ENCODE measurements around the gene KHNYN.
"Not testable (repeated sequence)": the region's sequence is repeated elsewhere in the genome, so short reads cannot be mapped to it uniquely, and the experiment has no call there.

Gene KHNYN

DNA sequence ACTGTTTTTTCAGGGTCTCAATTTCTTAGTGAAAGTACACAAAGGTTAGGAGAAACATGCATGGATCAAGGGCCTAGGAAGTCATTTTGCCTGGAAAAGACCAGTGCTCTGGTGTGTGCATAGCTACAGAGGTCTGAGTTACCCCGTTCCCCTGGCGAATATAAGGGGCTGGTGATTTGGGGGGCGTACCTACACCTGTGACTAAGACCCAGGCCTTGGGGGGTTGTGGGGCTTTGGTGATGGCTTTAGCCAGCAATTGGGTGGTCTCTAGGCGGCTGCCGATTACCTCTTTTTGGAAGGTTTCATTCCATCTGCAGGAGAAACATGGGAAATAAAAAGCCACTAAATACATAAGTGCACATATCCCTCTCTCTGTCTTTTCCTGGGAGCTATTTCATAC is 11.7 kb downstream of the KHNYN start:
- peaks cover 45% of the 10 kb centered on the region for H3K36me3 ChIP-seq (ENCODE audit: insufficient read depth, insufficient read length, low read length)
- H3K9me3 ChIP-seq (ENCODE audit: insufficient read depth, low read length) = no peaks in the 10 kb centered on the region
- no peaks in the 10 kb centered on the region for H3K4me1 ChIP-seq (ENCODE audit: insufficient read depth, insufficient read length)
- TF ChIP-seq YY1 (IDR thresholded peaks at IDR 0.05; ENCODE audit: insufficient read depth, insufficient read length) = no peak
- TF ChIP-seq SUZ12 (IDR thresholded peaks at IDR 0.05; ENCODE audit: extremely low read depth, insufficient read depth, insufficient read length) = no peak
- TF ChIP-seq ZNF274 (IDR thresholded peaks at IDR 0.05; ENCODE audit: low read depth, low read length) = no peak
- H3K4me3 ChIP-seq (ENCODE audit: insufficient read length, low read depth) = peak overlapping the region; percentile 82
- DNase-seq (ENCODE audit: low read depth, low spot score) = no peak
- H3K9ac ChIP-seq (ENCODE audit: insufficient read length, low read depth) = peak overlapping the region; percentile 85
- no peaks in the 10 kb centered on the region for H3K27me3 ChIP-seq (ENCODE audit: insufficient read depth, insufficient read length)

- TF ChIP-seq ZNF274 (IDR thresholded peaks at IDR 0.05; ENCODE audit: low read depth, low read length) (no peak), SUZ12 (IDR thresholded peaks at IDR 0.05; ENCODE audit: extremely low read depth, insufficient read depth, insufficient read length) (no peak), YY1 (IDR thresholded peaks at IDR 0.05; ENCODE audit: insufficient read depth, insufficient read length) (no peak)
Observed at GRCh38 chr14:24441904-24442239, 12.1 kb downstream of the KHNYN start.

GRCh38 chr14:24442240-24443052 is 12.7 kb downstream of the KHNYN start, which contains the start of gene SDR39U1:
Gene SDR39U1, minus strand, starts transcription at chr14:24442776. Its CDS starts 7 bp downstream, at chr14:24442769.
- Histone ChIP-seq H3K4me1 (ENCODE audit: insufficient read depth, insufficient read length) (no peaks in the 10 kb centered on the region), H3K4me3 (ENCODE audit: insufficient read length, low read depth) (peak within 1 kb of the TSS; percentile 82), H3K36me3 (ENCODE audit: insufficient read depth, insufficient read length, low read length) (peaks cover 38% of the 10 kb centered on the region), H3K9ac (ENCODE audit: insufficient read length, low read depth) (peak within 1 kb of the TSS; percentile 85), H3K9me3 (ENCODE audit: insufficient read depth, low read length) (no peaks in the 10 kb centered on the region), H3K27me3 (ENCODE audit: insufficient read depth, insufficient read length) (no peaks in the 10 kb centered on the region)
- DNase-seq (ENCODE audit: low read depth, low spot score) = peak; percentile 94
- TF ChIP-seq SUZ12 (IDR thresholded peaks at IDR 0.05; ENCODE audit: extremely low read depth, insufficient read depth, insufficient read length) (no peak), YY1 (IDR thresholded peaks at IDR 0.05; ENCODE audit: insufficient read depth, insufficient read length) (no peak), ZNF274 (IDR thresholded peaks at IDR 0.05; ENCODE audit: low read depth, low read length) (no peak)

More at GRCh38 chr14:24441904-24442239, 12.1 kb downstream of the KHNYN start:
- Histone ChIP-seq H3K36me3 (ENCODE audit: insufficient read depth, insufficient read length, low read length) (peaks cover 44% of the 10 kb centered on the region), H3K4me1 (ENCODE audit: insufficient read depth, insufficient read length) (no peaks in the 10 kb centered on the region), H3K9me3 (ENCODE audit: insufficient read depth, low read length) (no peaks in the 10 kb centered on the region), H3K9ac (ENCODE audit: insufficient read length, low read depth) (peak overlapping the region; percentile 85), H3K4me3 (ENCODE audit: insufficient read length, low read depth) (peak overlapping the region; percentile 82), H3K27me3 (ENCODE audit: insufficient read depth, insufficient read length) (no peaks in the 10 kb centered on the region)
- DNase-seq (ENCODE audit: low read depth, low spot score) = no peak

- peak overlapping the region; percentile 80 for H3K9ac ChIP-seq (ENCODE audit: insufficient read length, low read depth)
- H3K36me3 ChIP-seq (ENCODE audit: insufficient read depth, insufficient read length, low read length) = peaks cover 31% of the 10 kb centered on the region
- H3K4me3 ChIP-seq (ENCODE audit: insufficient read length, low read depth) = peak overlapping the region; percentile 82
- TF ChIP-seq SUZ12 (IDR thresholded peaks at IDR 0.05; ENCODE audit: extremely low read depth, insufficient read depth, insufficient read length) (no peak), YY1 (IDR thresholded peaks at IDR 0.05; ENCODE audit: insufficient read depth, insufficient read length) (no peak), ZNF274 (IDR thresholded peaks at IDR 0.05; ENCODE audit: low read depth, low read length) (no peak)
- no peaks in the 10 kb centered on the region for H3K27me3 ChIP-seq (ENCODE audit: insufficient read depth, insufficient read length)
- H3K9me3 ChIP-seq (ENCODE audit: insufficient read depth, low read length) = no peaks in the 10 kb centered on the region
- no peaks in the 10 kb centered on the region for H3K4me1 ChIP-seq (ENCODE audit: insufficient read depth, insufficient read length)
- no peak for DNase-seq (ENCODE audit: low read depth, low spot score)
Observed at GRCh38 chr14:24443053-24443665, 13.4 kb downstream of the KHNYN start.

DNA sequence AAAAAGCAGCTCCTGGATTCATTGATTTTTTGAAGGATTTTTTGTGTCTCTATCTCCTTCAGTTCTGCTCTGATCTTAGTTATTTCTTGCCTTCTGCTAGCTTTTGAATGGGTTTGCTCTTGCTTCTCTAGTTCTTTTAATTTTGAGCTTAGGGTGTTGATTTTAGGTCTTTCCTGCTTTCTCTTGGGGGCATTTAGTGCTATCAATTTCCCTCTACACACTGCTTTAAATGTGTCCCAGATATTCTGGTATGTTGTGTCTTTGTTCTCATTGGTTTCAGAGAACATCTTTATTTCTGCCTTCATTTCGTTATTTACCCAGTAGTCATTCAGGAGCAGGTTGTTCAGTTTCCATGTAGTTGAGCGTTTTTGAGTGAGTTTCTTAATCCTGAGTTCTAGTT is 21.1 kb downstream of the KHNYN start:
- H3K9ac ChIP-seq (ENCODE audit: insufficient read length, low read depth); H3K27me3 ChIP-seq (ENCODE audit: insufficient read depth, insufficient read length); DNase-seq (ENCODE audit: low read depth, low spot score); H3K4me3 ChIP-seq (ENCODE audit: insufficient read length, low read depth); H3K36me3 ChIP-seq (ENCODE audit: insufficient read depth, insufficient read length, low read length); H3K4me1 ChIP-seq (ENCODE audit: insufficient read depth, insufficient read length): not testable (repeated sequence)
- H3K9me3 ChIP-seq (ENCODE audit: insufficient read depth, low read length) = peaks cover 12% of the 10 kb centered on the region; the same call in 1 of the 2 replicates

- H3K36me3 ChIP-seq (ENCODE audit: insufficient read depth, insufficient read length, low read length) = peaks cover 8% of the 10 kb centered on the region
- H3K4me1 ChIP-seq (ENCODE audit: insufficient read depth, insufficient read length) = no peaks in the 10 kb centered on the region
- no peak overlapping the region for H3K9ac ChIP-seq (ENCODE audit: insufficient read length, low read depth)
- H3K4me3 ChIP-seq (ENCODE audit: insufficient read length, low read depth) = no peak overlapping the region
- DNase-seq (ENCODE audit: low read depth, low spot score) = no peak
- H3K27me3 ChIP-seq (ENCODE audit: insufficient read depth, insufficient read length) = no peaks in the 10 kb centered on the region
- peaks cover 12% of the 10 kb centered on the region; the same call in 1 of the 2 replicates for H3K9me3 ChIP-seq (ENCODE audit: insufficient read depth, low read length)
- TF ChIP-seq YY1 (IDR thresholded peaks at IDR 0.05; ENCODE audit: insufficient read depth, insufficient read length) = no peak
- no peak for TF ChIP-seq ZNF274 (IDR thresholded peaks at IDR 0.05; ENCODE audit: low read depth, low read length)
- TF ChIP-seq SUZ12 (IDR thresholded peaks at IDR 0.05; ENCODE audit: extremely low read depth, insufficient read depth, insufficient read length) = no peak
Observed at GRCh38 chr14:24456980-24457379, 27.2 kb downstream of the KHNYN start.

DNA sequence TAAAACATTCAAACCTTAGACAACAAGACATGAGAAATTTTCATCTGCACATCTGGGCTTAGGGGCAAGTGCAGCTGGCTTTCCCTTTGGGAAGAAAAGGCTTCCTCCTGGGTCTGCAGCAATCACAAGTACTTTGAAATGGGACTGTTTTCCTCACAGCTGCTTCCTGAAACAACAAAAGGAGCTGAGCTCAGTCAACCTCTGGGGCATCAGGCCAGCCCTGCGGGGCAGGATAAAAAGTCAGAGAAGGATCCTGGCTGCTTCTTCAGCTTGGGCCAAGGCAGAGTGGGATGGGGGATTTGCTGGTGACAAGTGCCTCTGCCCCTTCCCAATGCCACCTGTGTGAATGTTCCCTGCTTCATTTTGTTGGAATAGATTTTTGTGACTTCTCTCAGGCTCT is 29.0 kb downstream of the KHNYN start:
- DNase-seq (ENCODE audit: low read depth, low spot score) = no peak
- H3K36me3 ChIP-seq (ENCODE audit: insufficient read depth, insufficient read length, low read length) = peaks cover 8% of the 10 kb centered on the region
- no peak overlapping the region for H3K9ac ChIP-seq (ENCODE audit: insufficient read length, low read depth)
- TF ChIP-seq SUZ12 (IDR thresholded peaks at IDR 0.05; ENCODE audit: extremely low read depth, insufficient read depth, insufficient read length) (no peak), ZNF274 (IDR thresholded peaks at IDR 0.05; ENCODE audit: low read depth, low read length) (no peak), YY1 (IDR thresholded peaks at IDR 0.05; ENCODE audit: insufficient read depth, insufficient read length) (no peak)
- H3K4me3 ChIP-seq (ENCODE audit: insufficient read length, low read depth) = no peak overlapping the region
- peaks cover 11% of the 10 kb centered on the region; the same call in 1 of the 2 replicates for H3K9me3 ChIP-seq (ENCODE audit: insufficient read depth, low read length)
- no peaks in the 10 kb centered on the region for H3K27me3 ChIP-seq (ENCODE audit: insufficient read depth, insufficient read length)
- no peaks in the 10 kb centered on the region for H3K4me1 ChIP-seq (ENCODE audit: insufficient read depth, insufficient read length)
